Right forelimb (tissue), 1 donor: ENCODE results near the gene ZNF732.
"Not testable (repeated sequence)": the region's sequence is repeated elsewhere in the genome, so short reads cannot be mapped to it uniquely, and the experiment has no call there.

Source experiments
- DNase-seq: peaks from one replicate; pipeline ENCODE4 v3.0.0-alpha.2; 2018

The ZNF732 gene

GRCh38 chr4:304969-305680 lies at the start of gene ZNF732:
Gene ZNF732 (minus strand): TSS chr4:305474. CDS start chr4:305310, 164 bp downstream.
- DNase-seq = peak; percentile 84

DNA sequence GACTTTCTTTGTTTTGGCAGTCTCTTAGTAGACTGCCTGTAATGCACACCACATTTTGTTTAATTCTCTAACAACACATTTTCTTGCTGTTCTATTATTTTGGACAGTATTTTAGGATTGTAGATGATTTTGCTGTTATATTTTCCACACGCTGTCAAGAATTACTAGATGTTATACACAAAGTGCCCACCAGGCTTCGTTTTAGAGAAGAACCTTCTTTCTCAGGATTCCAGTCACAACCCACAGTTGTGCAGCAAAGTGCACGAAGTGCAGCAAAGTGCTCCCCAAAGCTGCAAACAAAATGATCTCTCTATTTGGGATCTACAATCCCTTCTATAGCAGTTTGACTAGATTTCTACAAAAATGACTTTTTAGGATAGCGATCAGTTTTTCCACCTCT lies 34.7 kb upstream of the ZNF732 start:
- DNase-seq = no peak

GRCh38 chr4:338759-339097 lies 33.5 kb upstream of the ZNF732 start:
- DNase-seq = no peak

DNA sequence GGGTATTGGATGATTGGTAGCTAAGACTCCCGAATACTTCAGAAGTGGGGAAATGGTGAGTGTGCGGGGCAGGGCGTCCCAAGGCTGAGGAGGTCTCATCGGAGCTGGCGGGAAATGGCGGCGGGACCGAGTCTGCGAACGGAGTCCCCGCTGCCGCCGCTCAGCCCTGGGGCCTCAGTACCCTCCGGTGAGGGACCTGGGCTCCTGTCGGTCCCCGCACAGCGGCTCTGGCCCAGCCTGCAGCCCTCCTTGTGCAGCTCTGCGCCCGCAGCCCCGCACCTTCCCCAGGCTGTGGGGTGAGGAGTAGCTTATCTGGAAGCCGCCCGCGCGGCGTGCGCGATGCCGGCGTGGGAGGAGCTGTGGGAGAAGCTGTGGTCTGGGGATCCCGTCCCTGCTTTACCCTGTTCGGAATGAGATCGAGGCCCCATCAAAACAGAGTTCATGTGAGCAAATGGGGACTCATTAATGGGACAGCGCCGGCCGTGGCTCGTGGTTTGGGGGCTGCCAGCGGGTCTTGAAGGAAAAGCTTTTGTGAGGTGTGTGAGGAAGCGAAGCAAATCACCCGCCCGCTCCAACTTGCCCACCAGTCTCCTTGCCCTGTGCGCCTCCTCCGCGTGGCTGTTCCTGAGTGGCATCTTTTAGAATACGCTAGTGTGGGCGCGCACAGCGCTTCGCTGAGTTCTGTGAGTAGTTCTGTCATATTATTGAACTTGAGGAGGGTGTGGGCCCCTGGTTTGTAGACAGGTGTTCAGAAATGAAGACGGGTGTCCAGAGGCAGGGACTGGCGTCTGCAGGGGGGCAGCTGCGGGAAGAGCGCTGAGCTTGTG lies 32.9 kb upstream of the ZNF732 start:
- no peak for DNase-seq

DNA sequence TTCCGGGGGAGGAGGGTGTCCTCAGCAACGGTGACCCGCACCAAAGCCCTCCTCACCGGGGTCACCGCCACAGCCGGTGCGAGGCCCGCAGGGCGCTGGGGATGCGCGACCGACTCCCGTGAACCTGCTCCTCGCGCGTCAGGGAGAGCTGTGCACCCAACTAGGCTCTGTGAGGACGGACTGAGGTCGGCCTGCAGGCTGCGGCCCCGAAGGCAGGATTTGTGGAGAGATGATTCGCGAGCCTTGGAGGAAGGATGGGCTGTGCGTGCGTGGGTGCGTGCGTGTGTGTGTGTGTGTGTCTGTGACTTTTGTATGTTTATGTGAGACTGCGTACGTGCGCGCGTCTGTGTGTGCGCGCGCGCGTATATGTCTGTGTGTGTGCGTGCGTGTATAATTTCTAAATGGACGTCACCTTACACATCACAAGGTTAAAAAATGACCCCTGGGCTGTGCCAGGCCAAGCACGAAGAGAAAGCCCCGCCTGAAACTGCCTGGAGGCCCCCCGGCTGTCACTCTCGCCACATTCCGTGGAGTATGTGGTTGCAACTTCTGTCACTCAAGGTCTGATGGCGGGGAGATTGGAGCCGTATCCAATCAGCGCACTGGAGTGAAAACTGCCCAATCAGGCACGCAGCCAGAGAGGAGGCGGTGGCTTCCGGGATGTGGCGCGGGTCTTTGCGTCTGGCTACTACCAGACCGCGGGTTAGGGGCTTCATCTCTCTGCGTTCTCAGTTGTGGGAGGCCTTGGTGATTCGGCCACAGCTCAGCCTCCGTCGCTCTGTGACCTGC lies 32.1 kb upstream of the ZNF732 start, which contains the start of gene ZNF141:
Gene ZNF141, plus strand, starts transcription at position 672 of the 789 bp plus-strand sequence. CDS start 170 bp downstream, outside the sequence.
- DNase-seq = peak; percentile 98

GRCh38 chr4:336893-337142 lies 31.5 kb upstream of the ZNF732 start:
- no peak for DNase-seq

- no peak for DNase-seq
Measured at GRCh38 chr4:336099-336892, 31.0 kb upstream of the ZNF732 start.

DNA sequence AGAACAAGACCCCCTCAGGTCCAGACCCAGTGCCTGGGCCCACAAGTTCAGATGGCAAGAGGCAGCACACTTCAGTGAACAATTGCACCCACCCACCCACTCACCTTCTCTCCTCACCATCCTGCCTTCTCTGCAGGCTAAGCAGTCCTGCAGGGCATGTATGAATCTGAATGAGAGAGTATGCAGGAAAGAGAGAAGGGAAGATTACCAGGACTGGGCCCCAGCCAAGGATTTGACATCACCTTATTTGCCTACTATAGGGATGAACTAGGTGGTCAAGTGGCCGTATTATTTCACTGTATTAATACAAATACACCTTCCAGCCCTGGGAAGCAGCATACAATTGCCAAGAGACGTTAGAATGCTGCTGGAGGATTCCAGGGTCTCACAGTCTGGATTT lies 30.2 kb upstream of the ZNF732 start:
- no peak for DNase-seq

- DNase-seq = no peak
Measured at GRCh38 chr4:328729-329128, 23.5 kb upstream of the ZNF732 start.

DNA sequence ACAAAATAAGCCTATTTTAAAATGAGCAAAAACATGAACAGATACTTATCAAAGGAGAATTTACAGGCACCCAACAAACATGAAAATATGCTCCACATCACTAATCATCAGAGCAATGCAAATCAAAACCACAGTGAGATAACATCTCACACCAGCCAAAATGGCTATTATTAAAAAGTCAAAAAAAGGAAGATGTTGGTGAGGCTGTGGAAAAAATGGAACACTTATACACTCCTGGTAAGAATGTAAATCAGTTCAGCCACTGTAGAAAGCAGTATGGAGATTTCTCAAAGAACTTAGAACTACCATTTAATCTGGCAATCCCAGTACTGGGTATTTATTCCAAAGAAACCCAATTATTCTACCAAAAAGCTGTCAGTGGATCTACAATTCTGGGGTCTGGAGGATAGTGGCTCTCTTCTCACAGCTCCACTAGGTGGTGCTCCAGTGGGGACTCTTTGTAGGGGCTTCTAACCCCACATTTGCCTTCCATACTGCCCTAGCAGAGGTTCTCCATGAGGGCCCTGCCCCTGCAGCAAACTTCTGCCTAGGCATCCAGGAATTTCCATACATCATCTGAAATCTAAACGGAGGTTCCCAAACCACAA lies 9.1 kb upstream of the ZNF732 start:
- DNase-seq = no peak

DNA sequence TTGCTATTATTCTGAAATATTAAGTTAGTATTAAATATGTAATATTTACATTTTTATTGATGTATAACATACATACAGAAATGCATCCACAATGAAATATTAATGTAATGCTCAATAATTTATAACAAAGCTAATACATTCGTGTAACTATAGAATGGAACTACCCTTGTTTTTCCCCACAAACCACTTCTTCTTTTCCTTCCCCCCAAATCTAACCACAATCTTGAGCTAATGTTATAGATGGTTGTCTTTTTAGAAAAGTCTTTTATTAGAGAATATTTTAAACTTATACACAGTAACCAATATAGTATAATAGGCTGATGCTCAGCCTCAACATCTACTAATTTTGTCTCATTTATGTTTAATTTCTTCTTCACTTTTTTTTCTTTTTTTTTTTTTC lies 4.5 kb upstream of the ZNF732 start:
- DNase-seq = no peak

DNA sequence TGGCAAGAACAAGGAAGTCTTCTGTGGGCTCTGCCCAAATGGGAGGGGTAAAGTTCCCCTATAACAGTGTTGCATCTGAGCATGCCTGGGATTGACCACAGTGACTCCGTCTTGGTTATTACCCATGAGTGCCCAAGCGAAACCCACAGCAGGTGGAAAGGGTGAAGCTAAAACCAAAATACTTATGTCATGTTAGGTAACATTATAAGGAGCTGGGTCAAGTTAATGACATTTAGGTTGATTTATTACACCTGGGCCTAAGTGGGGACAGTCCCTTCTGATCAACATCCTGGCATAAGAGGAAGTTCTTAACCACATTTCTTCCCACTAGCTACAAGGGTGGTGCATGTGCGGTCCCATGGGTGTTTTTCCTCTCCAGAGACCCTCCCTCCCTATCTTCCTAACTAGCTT lies 1.3 kb upstream of the ZNF732 start:
- DNase-seq = no peak

GRCh38 chr4:304516-304915 lies 758 bp downstream of the ZNF732 start:
- DNase-seq = peak; percentile 43

DNA sequence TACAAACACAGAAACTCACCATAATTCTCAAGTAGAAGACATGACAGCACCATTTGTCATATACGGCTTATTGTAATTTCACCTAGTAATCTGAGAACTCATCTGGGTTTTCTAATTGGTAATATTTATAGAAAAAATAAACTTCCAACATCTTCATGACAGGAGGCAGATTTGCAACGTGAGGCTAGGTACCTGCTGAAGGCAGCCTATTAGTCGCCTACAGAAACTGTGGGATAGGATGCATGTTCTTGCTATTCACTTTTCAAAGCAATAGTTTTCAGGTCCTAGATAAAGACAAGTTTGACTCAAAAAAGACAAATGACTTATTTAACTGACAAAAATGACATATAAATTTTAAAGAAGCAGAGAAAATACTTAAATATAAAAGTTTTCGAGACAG lies 2.9 kb downstream of the ZNF732 start:
- DNase-seq = no peak

DNA sequence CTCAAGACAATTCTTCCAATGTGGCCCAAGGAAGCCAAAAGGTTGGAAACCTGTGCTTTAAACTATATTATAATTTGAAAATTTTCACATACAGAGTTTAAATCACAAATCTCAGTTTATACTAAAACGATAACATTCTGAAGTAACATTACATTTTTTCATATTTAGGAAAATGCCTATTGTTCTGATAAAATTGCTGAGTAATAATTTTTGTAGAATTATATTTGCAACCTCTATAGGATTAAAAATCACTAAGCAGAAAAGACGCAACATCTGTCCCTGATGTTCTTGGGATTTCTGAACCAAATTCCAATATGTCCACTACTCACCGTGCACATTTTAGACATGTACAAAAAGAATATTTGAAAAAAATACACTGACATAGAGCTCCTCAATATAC lies 10.5 kb downstream of the ZNF732 start:
- DNase-seq = no peak

- no peak for DNase-seq
Measured at GRCh38 chr4:288891-289290, 16.4 kb downstream of the ZNF732 start.

DNA sequence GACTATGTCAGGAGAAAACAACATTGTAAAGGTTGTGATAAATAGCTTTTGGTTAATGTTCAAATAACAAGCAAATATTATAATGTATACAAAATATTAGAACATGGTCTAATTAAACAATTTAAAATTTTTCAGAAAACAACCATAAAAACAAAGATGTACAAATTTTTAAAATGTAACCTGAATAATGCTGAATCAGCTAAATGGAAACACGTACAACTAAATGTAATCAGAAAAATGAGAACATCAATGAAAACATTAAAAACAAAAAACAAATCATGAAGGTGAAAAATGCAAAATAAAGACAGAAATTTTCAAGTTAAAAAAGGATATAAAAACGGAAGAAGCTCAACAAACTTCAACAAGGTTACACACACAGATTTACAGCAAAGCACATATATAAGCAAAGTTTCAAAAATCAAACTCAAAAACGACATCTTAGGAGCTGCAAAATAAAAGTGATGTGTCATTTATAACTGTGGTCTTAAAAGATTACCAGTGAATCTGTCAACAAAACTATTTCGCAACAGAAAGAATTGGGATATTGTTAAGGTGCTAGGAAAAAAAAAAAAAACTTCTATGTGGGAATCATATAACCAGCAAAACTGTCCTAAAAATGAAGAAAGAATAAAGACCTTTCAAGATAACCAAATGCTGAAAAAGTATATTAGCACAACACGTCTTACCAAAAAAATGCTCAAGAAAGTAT lies 31.8 kb downstream of the ZNF732 start:
- DNase-seq = no peak

DNA sequence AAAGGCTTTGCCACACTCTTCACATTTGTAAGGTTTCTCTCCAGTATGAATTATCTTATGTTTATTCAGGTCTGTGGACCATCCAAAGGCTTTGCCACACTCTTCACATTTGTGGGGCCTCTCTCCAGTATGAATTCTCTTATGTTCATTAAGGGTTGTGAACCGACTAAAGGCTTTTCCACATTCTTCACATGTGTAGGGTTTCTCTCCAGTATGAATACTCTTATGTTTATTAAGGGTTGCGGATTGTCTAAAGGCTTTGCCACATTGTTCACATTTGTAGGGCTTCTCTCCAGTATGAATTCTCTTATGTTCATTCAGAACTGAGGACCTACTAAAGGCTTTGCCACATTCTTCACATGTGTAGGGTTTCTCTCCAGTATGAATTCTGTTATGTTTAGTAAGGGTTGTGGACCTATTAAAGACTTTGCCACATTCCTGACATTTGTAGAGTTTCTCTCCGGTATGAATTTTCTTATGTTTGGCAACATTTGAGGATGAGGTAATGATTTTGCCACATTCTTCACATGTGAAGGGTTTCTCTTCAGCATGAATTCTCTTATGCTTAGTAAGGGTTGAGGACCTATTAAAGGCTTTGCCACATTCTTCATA lies 33.7 kb downstream of the ZNF732 start:
- no peak for DNase-seq

DNA sequence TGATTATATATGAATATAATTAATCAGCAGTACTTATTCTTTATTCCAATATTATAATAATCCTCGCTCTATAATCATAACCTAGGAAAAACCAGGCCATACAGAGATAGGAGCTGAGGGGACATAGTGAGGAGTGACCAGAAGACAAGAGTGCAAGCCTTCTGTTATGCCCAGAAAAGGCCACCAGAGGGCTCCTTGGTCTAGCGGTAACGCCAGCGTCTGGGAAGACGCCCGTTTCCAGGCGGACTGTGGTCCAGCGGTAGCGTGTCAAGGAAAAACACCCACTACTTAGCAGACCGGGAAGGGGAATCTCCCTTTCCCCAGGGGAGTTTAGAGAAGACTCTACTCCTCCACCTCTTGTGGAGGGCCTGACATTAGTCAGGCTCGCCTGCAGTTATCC lies 46.0 kb downstream of the ZNF732 start:
- not testable (repeated sequence) for DNase-seq

DNA sequence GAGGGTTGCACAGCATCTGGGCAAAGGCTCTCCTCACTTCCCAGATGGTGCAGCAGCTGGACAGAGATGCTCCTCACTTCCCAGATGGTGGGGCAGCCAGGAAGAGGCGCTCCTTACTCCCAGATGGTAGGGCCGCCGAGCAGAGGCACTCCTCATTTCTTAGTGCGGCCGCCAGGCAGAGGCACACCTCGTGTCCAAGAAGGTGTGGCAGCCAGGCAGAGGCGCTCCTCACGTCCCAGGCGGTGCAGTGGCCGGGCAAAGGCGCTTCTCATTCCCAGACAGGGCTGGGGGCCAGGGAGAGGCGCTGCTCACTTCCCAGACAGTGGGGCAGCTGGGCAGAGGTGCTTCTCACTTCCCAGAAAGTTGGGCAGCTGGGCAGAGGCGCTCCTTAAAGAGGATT lies 48.8 kb downstream of the ZNF732 start:
- DNase-seq = no peak
